T47D (cell line): Measurements from ENCODE around the gene AFF4.
"Not testable (repeated sequence)": the region's sequence is repeated elsewhere in the genome, so short reads cannot be mapped to it uniquely, and the experiment has no call there.

Experiments used
- DNase-seq, 2 experiments: peaks; one replicate each; pipeline versions ENCODE4 v3.0.0 to v3.0.0-alpha.2; 2011 to 2012; ENCODE audit warnings: low read depth in 1 of 2, low spot score in 1 of 2
- JUND ChIP-seq: IDR thresholded peaks from 2 replicates; pipeline ENCODE4 v1.6.1; 2012; ENCODE audit warnings: low read depth
- in situ Hi-C: cut with HindIII; loops from 2 replicates; pipeline ENCODE4 v1.10.0; 2016; ENCODE audit warnings: low sequenced_read_pairs, low pct_unique_long_range_greater_than_20kb

Gene AFF4

DNA sequence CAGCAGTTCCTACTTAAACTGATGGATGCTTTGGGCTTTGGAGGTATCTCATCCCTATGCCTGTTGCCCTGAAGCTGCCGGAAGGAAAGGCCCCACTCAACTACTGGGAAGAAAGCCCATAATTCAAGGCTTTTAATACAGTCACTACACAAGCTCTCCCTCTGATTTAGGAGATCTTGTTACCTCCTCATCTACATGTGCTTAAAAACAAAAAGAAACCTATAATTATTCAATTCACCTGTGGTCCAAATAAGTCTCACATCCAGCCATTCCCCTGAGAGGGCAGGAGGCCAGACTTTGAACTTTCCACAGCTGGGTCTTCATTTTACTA, 90.7 kb downstream of the AFF4 start:
- in situ Hi-C loops: no loop called here
- TF ChIP-seq JUND: no peak
- no peak for DNase-seq

DNA sequence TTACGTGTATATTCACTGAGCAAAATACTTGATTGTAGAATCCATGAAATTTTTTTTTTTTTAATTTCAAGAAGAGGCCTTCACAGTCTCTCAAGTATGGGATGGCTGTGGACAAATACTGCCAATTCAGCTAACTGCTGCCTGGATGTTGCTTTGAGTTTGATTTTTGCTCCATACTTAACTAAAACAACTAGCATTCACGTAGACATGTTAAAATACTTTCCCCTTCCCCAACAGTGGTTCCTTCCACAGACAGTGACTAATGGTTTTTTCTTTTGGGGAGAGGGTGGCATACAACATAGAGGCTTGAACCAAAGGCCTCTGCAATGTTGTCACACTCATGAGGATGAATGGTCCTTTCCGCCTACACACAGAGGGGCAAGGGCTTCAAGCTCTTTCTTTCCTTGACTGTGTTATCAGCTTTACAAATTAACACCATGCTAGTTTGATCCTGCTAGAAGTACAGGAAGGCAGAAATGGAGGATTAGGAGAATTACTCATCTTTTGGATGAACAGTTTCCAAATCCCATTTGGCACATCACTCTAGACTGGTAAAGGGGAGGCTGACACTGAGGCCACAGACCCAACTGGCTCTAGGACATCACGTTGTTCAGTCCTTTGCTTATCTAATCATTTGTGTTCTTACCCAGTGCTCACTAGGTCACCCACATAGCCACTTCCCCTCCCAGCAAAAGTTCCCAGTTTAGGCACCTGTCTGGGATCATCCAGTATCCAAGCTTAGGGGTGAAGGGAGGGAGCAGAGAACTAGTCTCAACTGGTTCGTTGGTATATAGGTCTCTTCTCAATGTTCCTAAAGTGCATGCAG, 91.8 kb downstream of the AFF4 start:
- no peak for DNase-seq
- in situ Hi-C loops: no loop called here
- no peak for TF ChIP-seq JUND

DNA sequence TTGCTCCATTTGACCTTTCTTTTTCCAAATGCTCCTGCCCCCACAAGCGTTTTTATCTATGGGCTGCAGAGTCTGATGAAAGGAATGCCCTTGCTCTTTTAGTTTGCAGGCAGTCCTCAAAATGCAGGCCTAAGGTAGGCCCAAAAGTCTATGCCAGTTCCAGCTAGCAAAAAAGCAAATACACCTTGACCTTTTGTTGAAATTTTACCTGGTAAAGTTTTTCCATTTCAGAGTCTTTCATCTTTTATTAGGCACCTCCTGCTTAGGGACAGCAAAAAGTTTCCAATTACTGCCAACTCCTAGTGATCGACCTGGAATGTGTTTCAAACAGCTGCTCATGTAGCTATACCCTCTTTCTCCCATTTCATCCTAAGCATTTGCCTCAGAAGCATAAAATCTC, 92.6 kb downstream of the AFF4 start:
- no peak for DNase-seq
- TF ChIP-seq JUND: no peak
- in situ Hi-C loops: no loop called here

DNA sequence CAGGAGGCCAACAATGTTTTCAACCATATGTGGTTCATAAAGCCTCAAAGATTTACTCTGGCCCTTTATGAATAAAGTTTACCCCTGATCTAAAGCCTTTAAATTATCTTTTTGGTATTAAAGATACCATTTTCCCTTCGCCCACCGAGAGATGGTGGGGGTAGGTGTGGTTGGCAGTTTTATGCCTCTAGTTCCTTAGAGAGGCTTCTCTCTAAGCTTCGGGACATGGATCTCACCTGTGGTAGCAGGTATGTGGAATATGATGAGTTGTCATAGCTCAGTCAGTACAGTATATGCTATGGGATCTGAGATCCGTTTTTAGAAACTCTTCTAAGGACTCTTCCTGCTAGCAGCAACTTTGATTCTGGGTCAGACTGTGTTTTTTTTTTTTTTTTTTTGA, 94.7 kb downstream of the AFF4 start:
- in situ Hi-C loops: no loop called here
- DNase-seq: no peak
- TF ChIP-seq JUND: no peak

DNA sequence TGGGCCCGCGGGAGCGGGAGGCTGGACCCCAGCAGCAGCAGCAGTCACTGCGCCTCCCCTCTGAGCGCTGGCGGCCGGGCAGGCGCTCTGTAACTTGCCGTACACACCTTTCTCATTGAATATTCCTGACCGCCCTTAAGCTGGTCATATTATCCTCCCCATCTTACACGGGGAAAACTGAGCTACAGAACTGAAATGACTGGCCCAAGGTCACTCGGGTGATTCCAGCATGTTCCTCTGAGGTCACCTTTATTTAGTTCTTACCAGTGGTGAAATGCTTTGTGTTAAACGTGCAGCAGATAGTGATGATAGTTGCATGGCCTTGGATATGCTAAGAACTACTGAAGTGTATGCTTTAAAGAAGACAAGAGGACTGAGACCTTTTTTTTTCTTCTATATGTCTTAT, 96.4 kb downstream of the AFF4 start:
- DNase-seq: no peak
- no peak for TF ChIP-seq JUND
- in situ Hi-C loops: no loop called here

DNA sequence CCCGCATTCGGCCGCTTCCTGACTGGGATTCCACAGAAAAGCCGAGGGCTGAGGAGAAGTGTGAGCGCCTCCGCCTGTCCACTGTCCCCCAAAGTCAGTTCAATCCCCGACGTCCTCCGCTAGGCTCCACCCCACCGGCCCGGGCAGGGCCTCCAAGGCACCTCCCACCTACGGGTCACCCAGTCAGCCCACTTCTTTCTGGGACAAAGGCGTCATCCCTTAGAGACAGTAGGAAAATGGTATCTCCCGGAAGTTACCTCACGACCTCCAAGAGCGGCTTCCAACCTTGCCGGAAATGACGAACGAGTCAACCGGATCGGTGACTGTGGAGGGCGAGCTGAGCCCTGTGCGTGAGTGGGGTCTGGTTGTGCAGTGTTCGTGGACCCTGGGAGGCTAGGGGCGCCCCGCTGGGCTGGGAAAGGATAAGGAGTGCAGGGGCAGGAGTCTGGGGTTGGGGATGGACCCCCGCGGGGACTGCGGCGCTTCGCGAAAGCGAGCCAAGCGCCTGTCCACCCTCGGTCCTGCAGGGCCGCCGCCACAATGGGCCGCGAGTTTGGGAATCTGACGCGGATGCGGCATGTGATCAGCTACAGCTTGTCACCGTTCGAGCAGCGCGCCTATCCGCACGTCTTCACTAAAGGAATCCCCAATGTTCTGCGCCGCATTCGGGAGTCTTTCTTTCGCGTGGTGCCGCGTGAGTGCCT, 96.9 kb downstream of the AFF4 start, which contains the start of the genes GDF9 and UQCRQ:
TSS of gene GDF9 (minus strand) at position 128 of the 704 bp plus-strand sequence. CDS start 1,936 bp downstream, outside the sequence.
TSS of gene UQCRQ (plus strand) at position 301 of the 704 bp plus-strand sequence. CDS start at position 541, 240 bp downstream.
- DNase-seq: peak; percentile 95 to 100
- in situ Hi-C loops: no loop called here
- TF ChIP-seq JUND: 0 out of 2 replicates have a peak, but pooled peaks have one; percentile 30

DNA sequence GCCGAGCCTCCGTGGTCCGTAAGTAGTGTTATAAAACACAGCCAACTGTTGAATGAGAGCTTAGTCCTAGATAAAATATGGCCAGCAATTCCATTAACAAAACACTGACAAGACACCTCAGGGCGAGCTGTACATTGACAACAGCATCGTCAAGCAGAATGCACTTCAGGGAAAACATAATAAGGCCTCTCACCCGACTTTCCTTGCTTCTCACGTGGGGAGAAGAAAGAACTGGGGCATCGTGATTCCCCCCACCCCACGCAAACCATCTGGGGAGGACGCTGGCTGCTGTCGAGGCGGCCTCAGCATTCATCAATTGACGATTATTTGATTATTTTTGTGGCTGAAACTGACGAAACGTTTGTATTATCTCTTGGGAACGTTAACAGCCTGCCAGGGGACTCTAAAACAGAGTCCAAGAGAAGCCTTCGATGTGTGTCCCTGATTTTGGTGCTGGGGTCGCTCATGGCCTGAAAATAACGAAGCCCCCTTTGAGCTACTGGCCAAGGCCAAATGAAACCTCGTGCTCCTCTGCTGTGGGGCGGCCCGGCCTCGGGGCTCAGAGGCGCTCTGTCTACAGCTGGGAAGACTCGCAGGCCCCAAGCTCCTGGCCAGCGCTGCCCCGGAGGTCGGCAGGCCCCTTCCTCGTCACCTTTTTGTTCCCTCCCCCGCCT, 97.6 kb downstream of the AFF4 start:
- no peak for TF ChIP-seq JUND
- no peak for DNase-seq
- in situ Hi-C loops: no loop called here

DNA sequence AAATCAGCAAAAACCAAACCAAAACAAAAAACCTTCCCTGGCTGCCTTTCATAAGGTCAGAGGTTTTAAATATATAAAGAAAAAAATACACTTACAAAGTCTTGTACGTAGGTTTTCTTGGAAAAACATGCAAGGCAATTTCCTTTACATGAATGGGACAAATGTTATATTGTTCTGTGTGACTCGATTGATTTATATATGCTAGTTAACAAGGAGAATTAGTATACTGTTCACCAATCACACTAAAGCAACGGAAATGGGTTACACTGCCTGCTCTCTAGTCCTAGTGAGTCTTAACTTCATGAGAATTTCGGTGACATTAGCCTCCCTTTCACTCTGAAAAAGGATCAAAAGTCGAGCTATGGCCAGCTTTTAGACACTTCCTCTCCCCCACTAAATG, 102.7 kb downstream of the AFF4 start:
- TF ChIP-seq JUND: no peak
- in situ Hi-C loops: no loop called here
- DNase-seq: no peak

DNA sequence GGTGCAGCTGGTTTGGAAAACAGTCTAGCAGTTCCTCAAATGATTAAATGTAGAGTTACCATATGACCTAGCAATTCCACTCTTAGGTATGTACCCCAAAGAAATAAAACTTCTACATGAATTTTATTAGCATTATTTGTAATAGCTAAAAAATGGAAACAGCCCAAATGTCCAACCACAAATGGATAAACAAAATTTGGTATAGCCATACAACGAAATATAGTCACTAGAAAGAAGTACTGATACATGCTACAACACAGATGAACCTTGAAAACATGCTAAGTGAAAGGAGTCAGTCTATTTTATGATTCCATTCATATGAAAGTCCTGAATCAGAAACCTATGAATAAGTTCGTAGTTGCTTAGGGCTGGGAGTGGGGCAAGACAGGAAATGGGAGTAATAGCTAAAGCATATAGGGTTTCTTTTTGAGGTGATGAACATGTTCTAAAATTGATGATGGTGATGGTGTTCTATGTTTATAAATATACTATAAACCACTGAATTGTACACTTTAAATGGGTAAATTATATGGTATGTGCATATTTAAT, 103.5 kb downstream of the AFF4 start:
- no peak for DNase-seq
- TF ChIP-seq JUND: no peak
- in situ Hi-C loops: no loop called here

DNA sequence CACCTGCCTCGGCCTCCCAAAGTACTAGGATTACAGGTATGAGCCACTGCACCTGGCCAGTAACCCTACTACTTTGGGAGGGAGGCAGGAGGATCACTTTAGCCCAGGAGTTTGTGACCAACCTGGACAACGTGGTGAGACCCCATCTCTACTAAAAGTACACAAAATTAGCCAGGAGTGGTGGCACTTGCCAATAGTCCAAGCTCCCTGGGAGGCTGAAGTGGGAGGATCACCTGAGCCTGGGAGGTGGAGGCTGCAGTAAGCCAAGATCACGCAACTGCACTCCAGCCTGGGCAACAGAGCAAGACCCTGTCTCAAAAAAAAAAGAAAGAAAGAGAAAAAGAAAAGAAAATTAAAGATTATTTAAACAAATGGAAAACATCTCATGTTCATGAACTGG, 107.4 kb downstream of the AFF4 start:
- in situ Hi-C loops: no loop called here
- no peak for TF ChIP-seq JUND
- no peak for DNase-seq

DNA sequence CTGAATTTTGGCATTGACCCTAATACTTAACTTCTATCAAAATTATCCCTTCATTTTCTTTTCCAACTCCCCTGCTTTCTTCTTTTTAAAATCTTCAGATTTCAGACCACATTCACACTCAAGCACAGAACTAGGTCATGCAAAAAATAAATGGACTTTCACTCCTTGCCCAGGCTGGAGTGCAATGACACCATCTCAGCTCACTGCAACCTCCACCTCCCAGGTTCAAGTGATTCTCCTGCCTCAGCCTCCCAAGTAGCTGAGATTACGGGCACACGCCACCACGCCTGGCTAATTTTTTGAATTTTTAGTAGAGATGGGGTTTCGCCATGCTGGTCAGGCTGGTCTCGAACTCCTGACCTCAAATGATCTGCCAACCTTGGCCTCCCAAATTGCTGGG, 108.4 kb downstream of the AFF4 start:
- DNase-seq, in situ Hi-C loops: not testable (repeated sequence)

DNA sequence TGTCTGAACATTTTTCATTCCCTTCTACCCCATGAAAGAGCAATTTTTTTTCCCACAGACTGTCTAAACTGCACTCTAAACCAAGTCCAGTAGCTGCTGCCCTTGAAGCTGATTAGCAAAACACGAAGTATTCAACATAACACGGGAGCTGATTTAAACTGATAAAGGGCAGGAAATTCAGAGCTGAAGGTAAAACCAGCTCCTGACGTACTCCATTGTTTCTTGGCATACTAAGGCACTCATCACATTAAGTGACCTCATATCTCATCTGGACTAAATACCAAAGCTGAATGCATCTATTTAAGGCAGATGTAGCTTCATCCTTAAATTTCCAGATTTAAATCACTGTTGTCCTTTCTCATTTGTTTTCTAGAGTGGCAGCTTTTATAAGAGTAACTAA, 109.1 kb downstream of the AFF4 start:
- in situ Hi-C loops: no loop called here
- TF ChIP-seq JUND: no peak
- no peak for DNase-seq

DNA sequence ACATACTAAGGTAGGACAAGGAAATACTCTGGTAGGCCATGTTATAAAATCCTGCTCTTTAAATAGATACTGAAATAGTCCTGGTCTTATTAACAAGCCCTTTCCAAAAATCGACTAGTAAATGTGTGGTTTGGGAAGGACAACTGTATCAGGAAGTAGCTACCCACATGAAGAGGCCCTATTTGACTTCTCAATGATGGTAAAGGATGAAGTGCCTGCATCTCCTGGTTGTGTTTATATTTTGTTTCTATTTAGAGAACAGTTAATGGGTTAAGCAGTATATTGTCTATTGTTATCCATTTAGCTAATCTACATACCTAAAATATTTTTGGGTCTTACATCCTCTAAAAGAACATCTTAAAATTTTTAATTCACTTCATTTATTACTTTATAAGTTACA, 109.6 kb downstream of the AFF4 start:
- DNase-seq: no peak
- in situ Hi-C loops: no loop called here
- no peak for TF ChIP-seq JUND
